H1 (cell line): Measurements from ENCODE around the gene PSME1. TPM values are rescaled to one million over a fixed set of nuclear protein-coding genes. Genes with fewer than 3 reads are reported as not detected.

Source experiments
- BCL11A ChIP-seq, 2 experiments: IDR thresholded peaks; one replicate each; pipeline ENCODE4 v1.6.1; 2011; ENCODE audit warnings: low read depth in 2 of 2, low read length in 2 of 2, mild to moderate bottlenecking in 2 of 2
- CBX5 ChIP-seq: fragments of 300-800, 300-1000 bp; sonication (generic); IDR thresholded peaks from 2 replicates; pipeline ENCODE4 v1.7.1; 2016; ENCODE audit warnings: antibody characterized with exemption, low read length, low read depth
- CBX8 ChIP-seq: fragments of 300-800, 300-1000 bp; sonication (generic); IDR thresholded peaks from 2 replicates; pipeline ENCODE4 v1.7.1; 2016; ENCODE audit warnings: low read depth, low read length, borderline replicate concordance
- CREB1 ChIP-seq: IDR thresholded peaks from 2 replicates; pipeline ENCODE4 v1.6.1; 2012; ENCODE audit warnings: inconsistent platforms
- POLR2AphosphoS5 ChIP-seq: IDR thresholded peaks from 2 replicates; pipeline ENCODE4 v1.6.1; 2011; ENCODE audit warnings: low read depth, low read length
- SRF ChIP-seq: IDR thresholded peaks from 2 replicates; pipeline ENCODE4 v1.6.1; 2011; ENCODE audit warnings: mild to moderate bottlenecking, low read depth, low read length, moderate library complexity
- TAF7 ChIP-seq: optimal IDR thresholded peaks from 2 replicates; pipeline ENCODE3; 2011; ENCODE audit warnings: low read depth, mild to moderate bottlenecking, inconsistent platforms, low read length, moderate library complexity, borderline replicate concordance
- TBP ChIP-seq: IDR thresholded peaks from 2 replicates; pipeline ENCODE4 v1.6.1; 2011; ENCODE audit warnings: low read depth, low read length, improper control_type of control experiment
- TEAD4 ChIP-seq: IDR thresholded peaks from 2 replicates; pipeline ENCODE4 v1.6.1; 2012; ENCODE audit warnings: low read depth, low read length, inconsistent platforms, mixed read lengths
- polyA plus RNA-seq, 7 experiments: library from polyadenylated mRNA; depleted of rRNA in 3 of 7; stranded (reverse) in 5 of 7; unstranded in 2 of 7; fragments of >200 nt in 5 of 7; fragments of 200-250 nt in 2 of 7; gene quantifications; 1 replicate in 5 of 7; 2 replicates in 1 of 7; 4 replicates in 1 of 7; pipeline versions ENCODE4 v1.2.1 to v1.2.3, GENCODE V29; 2011 to 2013; ENCODE audit warnings: missing spikeins in 2 of 7, mixed read lengths in 2 of 7
- total RNA-seq: library from RNA; stranded (reverse); fragmentation: NEBNext Ultra II Directional; extraction: Animal tissue kit (Norgen Biotek cat#: 25700); gene quantifications from 2 replicates; pipeline ENCODE4 v1.2.1, GENCODE V29; 2021

PSME1 gene
- total and polyA plus RNA-seq, 2 of the 8 experiments (the other 6 are each of a cell fraction or from before 2014, with no cell fraction given), result 74.9 to 85.9 TPM

GRCh38 chr14:24110523-24110922 is 25.5 kb upstream of the PSME1 start (continued):
- TF ChIP-seq CBX8 (no peak), TEAD4 (no peak), POLR2AphosphoS5 (no peak), SRF (no peak), TAF7 (no peak), CREB1 (no peak), BCL11A (IDR thresholded peaks at IDR 0.05; ENCODE audit: low read depth in 2 of 2, low read length in 2 of 2) (no peak), CBX5 (no peak), TBP (no peak)
- TF ChIP-seq, all 59 proteins: peak for 0
